ENCODE results near the gene CSE1L.

GRCh38 chr20:49098136-49098535 is 52.0 kb downstream of the CSE1L start:
- TF ChIP-seq CTCF (IDR thresholded peaks at IDR 0.05; ENCODE audit: low read depth, low read length) (no peak), MYC (IDR thresholded peaks at IDR 0.05; ENCODE audit: low read depth, low read length) (no peak), MAX (IDR thresholded peaks at IDR 0.05; ENCODE audit: low read depth, low read length) (no peak)

All from NB4 (cell line).